GM18858 (cell line): ENCODE measurements around the gene SHROOM1.
"Not testable (repeated sequence)": the region's sequence is repeated elsewhere in the genome, so short reads cannot be mapped to it uniquely, and the experiment has no call there.

Experiments used
- ATAC-seq: cut with Tn5 transposase; IDR thresholded peaks from one replicate; pipeline ENCODE4 v1.9.1; 2021; ENCODE audit not compliant: unreplicated experiment

SHROOM1 gene

DNA sequence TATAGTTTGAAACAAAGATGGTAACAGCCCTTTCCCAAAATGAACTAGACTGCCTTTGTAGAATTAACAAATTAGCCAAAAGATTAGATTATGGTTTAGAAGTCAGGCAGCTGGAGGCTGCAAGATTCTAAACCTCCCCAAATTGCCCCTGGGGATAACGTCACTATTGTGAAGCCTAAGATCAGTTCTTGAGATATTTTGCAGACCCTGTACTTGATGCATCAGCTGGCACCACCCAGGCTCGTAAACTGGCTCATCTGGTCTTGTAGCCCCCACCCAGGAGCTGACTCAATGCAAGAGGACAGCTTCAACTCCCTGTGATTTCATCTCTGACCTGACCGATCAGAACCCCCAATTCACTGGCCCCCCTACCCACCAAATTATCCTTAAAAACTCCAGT lies 21.6 kb downstream of the SHROOM1 start:
- ATAC-seq, result no peak

DNA sequence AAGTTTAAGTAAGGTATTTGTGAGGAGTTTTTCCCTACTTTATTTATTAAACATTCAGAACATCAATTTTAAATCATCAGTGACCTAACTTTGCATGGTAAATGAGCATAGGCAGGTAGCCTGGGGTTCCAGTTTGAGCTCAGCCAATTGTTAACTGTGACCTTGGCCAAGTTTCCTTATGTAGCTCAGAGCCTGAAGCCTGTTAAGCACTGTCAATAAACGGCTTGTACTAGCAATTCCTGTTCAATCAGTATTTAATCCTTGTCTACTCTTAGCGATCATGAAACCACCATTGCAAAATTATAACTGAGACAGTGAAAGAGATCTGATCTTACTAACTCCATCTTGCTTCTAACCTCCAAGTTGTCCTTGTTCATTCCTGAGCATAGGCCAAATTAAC lies 22.0 kb downstream of the SHROOM1 start:
- no peak for ATAC-seq

DNA sequence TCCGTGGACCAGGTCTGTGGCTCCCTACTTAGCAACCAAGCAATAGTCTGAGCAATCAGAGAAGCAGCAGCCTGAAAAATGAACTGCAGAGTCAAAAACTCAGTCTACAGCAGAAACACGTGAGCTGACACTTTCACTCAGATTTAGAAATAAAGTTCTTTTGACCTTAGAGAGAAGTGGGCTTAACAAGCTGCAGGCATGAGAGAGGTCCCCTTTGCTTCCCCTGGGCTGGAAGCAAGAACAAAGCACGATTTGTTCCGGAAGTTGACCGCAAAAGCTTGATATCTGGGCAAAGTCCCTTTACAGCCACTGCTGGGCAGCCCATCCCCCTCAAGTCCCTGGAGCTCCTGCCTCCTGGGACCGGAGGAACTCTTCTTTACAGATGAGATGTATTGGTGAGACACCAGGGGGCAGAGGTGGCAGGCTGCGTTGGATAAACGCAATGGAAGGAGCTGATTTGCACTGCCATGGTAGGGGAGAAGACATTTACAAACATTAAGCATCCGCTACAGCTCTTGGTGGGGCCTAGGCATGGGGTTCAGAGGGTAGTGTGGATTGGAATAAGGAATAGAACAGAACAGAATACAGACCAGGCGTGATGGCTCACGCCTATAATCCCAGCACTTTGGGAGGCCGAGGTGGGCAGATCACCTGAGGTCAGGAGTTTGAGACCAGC lies 23.1 kb downstream of the SHROOM1 start:
- no peak for ATAC-seq

DNA sequence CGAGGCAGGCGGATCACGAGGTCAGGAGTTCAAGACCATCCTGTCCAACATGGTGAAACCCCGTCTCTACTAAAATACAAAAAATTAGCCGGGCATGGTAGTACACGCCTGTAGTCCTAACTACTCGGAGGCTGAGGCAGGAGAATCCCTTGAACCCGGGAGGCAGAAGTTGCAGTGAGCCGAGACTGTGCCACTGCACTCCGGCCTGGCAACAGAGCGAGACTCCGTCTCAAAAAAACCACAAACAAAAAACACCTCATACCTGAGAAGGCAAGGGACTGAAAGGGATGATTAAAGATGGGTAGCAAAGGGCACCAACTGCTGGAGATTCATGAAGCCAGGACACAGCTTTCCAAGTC lies 23.7 kb downstream of the SHROOM1 start:
- ATAC-seq, result not testable (repeated sequence)

DNA sequence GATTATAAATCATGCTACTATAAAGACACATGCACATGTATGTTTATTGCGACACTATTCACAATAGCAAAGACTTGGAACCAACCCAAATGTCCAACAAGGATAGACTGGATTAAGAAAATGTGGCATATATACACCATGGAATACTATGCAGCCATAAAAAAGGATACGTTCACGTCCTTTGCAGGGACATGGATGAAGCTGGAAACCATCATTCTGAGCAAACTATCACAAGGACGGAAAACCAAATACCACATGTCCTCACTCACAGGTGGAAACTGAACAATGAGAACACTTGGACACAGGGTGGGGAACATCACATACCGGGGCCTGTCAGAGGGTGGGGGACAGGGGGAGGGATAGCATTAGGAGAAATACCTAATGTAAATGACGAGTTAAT lies 24.6 kb downstream of the SHROOM1 start:
- not testable (repeated sequence) for ATAC-seq

DNA sequence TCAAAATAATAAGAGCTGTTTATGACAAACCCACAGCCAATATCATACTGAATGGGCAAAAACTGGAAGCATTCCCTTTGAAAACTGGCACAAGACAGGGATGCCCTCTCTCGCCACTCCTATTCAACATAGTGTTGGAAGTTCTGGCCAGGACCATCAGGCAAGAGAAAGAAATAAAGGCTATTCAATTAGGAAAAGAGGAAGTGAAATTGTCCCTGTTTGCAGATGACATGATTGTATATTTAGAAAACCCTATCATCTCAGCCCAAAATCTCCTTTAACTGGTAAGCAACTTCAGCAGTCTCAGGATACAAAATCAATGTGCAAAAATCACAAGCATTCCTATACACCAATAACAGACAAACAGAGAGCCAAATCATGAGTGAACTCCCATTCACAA lies 26.2 kb downstream of the SHROOM1 start:
- ATAC-seq, result not testable (repeated sequence)

DNA sequence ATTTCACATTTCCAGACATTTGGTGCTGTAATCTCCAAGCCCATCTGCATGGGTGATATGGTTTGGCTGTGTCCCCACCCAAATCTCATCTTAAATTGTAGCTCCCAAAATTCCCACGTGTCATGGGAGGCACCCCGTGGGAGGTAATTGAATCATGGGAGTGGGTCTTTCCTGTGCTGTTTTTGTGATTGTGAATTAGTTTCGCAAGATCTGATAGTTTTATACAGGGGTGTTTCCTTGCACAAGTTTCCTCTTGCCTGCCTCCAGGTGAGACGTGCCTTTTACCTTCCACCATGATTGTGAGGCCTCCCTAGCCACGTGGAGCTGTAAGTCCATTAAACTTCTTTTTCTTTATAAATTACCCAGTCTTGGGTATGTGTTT lies 27.8 kb downstream of the SHROOM1 start:
- not testable (repeated sequence) for ATAC-seq

DNA sequence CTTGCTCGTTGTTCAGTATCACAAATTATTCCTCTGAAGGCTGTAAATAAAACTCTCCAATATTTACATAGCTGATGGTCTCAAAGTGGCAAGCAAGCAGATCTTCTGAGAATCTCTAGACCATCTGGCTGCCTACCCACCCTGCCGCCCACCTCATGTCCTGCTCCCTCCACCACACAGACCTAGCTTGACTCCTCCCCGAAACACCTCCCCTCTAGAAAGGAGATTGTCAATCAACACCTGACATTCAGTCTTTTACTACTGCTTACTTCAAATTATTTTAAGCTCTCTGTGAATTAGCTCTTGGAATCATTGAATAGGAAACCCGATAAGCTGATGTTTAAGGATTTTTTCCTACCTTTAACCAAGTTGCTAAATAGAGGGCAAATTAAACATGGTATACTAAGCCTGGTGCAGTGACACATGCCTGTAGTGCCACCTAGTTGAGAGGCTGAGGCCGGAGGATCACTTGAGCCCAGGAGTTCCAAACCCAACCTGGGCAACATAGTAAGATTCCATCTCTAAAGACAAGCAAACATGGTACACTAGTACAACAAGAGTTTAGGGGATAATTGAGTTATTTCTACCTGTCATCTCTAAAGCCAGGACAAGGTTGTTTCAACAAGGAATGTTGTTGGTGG lies 28.3 kb downstream of the SHROOM1 start:
- no peak for ATAC-seq

DNA sequence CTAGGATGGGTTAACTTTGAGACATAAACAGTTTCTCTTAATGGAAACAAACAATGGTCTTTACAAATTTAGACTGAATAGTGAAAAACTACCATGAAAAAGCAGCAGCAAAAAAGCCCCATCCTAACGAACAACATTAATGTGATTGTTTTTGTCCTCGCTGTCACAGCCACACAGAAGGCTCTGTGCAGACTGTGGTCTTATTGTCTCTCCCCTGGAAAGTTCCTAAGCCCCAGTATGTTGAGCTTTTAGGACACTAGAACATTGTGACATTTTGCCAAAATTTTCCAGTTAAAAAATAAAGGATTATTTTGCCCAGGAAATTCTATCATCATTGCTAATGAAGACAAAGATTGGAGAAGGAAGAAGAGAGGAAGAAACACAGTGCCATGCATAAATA lies 29.9 kb downstream of the SHROOM1 start:
- no peak for ATAC-seq

DNA sequence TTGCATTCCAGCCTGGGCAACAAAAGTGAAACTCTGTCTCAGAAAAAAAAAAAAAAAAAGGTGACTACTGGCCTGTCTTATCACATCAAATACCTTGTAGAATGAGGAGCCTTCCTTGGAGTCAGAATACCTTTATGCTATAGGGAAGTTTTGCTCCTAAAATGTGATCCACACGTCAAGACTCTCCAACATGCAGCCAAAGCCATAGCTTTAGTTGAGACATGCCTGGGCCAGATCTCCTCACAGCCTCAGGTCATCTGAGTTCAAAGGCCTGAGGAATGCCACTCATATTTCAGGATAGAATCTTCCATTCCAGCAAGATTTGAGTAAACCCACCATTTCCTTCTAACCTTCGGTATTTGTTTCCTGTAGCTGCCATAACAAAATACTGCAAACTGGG lies 31.1 kb downstream of the SHROOM1 start:
- no peak for ATAC-seq

DNA sequence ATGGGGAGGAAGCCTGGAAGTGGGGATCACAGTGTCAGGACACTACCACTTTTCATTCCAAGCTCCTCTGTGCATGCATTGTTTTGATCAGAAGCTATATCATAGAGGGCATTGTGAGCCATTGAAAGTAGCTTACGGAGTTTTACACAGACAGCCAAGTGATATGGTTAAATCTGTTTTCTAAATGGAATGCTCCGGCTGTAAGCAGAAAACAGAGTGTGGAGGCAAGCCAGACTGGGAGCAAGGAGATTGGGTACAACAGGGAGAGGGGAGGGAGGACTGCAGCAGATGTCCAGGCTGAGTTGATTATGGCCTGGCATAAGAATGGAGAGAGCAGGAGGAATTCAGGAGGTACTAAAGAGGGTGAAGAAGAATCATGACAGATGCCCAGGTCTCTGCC lies 32.8 kb downstream of the SHROOM1 start:
- no peak for ATAC-seq

DNA sequence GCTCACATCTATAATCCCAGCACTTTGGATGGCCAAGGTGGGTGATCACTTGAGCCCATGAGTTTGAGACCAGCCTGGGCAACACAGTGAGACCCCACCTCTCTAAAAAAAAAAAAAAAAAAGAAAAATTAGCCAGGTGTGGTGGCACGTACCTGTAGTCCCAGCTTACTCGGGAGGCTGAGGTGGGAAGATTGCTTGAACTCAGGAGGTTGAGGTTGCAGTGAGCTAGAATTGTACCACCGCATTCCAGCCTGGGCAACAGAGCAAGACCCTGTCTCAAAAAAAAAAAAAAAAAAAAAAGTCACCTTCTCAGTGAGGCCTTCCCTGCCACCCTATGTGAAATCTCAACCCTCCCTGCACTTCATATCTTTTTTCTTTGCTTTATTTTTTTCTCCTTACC lies 39.4 kb downstream of the SHROOM1 start:
- ATAC-seq, result no peak

DNA sequence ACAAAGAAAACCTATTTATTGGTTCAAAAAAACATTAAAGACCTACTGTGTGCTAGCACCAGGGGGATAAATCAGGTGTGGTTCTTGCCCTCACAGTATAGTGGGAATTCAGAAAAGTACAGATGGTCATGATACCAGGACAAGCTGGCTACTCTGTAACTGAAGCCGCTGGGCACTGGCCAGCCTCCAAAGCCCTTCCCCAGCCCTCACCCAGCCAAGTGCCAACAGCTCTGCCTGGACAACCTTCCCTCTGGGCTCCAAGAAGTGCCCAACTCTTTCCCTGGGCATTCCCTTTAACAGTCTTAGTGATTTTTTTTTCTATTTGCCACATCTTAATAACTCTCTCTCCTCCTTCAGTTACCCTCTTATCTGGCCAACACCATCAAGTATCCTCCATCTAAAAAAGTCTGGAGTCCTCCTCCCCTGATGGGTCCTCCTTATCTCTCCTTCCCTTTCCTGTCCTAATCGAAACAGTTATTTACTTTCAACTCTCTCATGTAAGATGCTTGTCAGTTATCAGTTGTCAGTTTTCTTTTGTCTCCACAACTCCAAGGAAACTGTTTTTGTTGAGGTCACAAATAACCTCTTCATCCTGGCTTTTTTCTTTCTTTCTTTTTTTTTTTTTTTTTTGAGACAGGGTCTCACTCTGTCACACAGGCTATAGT lies 40.1 kb downstream of the SHROOM1 start:
- ATAC-seq, result no peak

DNA sequence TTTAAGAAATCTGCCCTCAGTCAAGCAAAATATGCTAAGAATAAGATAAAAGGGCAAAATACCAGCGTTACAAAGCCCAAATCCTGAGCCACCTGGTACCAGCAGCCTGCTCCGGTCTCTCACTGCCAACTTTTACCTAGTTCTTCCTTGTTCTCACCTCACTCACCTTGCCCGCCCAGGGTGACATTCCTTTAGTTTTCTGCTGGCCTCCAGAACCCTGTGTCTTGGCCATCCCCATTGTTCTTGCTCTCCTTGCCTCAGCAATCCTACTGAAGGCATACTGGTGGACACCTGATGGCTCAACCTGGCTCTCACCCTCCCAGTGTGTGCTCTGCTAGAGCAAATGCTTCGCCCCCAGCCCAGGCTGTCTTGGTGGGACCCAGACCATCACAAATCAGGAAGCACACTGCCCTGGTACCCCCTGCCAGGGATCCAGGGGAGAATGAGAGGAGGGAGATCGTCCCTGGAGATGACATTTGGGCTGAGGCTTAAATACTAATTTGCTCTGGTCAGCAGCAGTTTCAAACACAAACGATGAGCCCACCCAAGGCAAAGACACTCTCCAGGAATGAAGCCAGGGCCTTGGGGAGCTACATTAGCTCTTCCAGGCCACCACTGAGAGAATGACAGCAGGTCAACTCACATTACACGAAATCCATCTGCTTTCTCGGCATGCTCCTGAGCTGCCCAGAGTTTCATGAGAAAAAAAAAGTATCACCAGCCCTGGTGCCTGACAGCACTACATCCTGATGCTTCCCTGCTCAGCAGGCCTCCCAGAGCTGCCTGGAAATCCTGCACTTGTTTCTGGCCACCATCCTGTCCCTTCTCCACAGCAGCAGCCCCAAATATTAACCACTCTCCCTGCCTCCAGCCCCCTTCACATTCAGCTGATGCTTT lies 41.2 kb downstream of the SHROOM1 start:
- no peak for ATAC-seq

DNA sequence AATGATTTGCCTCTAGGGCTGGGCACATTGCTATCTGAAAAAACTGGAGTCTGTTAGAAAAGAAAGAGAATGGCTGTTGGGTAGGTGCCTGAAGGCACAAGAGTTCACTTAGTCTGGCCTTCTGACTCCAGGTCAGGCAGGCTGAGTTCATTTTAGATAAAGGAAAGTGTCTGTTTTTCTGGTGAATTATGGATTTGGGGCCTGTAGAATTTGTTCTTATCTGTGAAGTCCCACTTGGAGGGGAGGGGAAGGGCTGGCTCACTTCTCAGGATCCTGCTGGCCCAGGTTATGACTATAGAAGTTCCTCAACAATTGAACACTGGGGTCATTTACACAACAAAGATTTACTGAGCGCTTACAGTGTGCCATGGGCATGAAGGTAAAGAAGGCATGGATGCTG lies 41.9 kb downstream of the SHROOM1 start:
- ATAC-seq, result no peak

DNA sequence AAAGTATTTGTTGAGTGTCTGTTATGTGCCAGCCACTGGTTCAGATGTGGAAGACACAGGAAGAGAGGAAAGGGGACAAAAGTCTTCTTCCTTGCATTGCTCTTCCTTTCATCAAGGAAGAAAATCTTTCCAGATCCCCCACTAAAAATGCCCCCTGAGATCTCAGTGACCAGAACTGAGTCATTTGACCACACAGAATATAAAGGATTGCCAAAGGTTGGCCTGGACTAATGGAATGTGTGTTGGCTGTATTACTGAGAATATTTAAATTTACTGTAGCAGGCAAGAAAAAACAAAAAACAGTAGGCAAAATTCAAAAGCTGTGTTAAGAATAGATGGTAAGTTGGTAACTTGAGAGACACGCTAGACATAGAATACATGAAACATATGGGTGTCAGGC lies 43.4 kb downstream of the SHROOM1 start:
- no peak for ATAC-seq

DNA sequence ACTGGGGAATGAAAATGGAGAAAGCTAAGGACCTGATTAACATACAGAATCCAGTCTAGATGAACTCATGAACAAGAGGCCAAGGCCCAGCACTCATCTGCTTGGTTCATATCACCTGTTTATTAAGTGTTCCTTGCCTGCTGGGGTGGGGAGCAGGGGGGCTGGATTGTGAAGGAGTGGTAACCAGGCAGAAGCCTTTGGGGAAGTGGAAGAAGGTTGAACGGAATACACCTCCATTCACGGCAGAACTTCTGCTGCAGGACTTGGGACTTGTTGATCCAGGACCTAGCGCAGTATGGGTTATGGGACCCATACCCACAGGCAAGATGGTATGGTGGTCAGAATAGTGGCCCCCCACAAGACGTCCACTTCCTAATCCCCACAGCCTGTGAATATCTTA lies 44.6 kb downstream of the SHROOM1 start:
- ATAC-seq, result no peak

DNA sequence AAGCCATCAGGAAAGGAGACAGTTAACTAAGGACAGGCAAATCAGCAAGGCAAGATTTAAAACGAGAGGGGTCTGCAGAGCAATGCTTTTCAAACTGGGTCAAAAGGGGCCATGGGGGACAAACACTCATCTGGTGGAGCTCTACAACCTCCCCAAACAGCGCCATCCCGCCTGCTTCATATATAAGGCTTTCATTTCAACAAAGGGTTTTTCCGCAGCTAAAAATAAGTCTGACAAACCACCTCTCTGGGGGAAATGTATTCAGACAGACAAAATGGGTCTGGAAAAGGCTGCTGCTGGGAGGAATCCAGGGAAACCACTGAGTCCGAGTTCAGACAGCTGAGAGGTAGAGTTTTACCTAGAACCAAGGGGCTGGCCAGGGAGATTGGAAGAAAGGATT lies 45.1 kb downstream of the SHROOM1 start:
- no peak for ATAC-seq

DNA sequence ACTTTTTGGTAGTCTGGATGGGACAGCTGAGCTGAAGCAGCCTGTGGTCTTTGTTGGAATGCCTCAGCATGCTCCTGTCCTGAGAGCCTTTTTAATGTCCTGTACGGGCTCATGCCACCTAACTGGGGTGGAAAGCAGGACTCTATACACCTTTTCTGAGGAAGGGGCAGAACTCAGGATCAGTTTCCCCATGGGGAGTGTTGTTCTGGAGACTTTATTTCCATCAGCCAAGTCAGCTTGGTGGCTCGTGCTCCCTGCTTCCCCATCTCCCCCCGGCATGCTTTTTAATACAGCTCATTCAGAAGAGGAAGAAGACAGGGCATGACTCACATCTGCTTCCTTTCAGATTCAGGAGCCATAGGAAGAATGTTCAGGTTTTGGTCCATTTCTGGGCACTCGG lies 48.3 kb downstream of the SHROOM1 start:
- ATAC-seq, result no peak

DNA sequence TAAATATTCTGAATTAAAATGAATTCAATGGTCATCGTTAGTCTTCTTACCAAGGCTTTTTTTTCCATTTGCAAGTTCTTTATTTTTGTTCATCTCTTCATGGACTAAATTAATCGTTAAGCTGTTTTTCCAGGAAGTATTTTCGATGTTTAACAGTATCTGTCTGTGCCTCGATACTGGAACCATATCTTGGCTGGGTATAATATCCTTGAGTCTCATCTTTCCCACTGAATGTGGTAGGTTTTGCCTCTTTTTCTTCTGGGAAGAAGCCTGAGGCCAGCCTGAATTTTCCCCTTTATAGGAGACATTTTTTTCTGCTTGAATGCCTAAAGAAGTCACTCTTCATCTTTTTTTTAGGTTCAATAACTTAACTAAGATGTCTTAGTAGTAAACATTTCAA lies 49.4 kb downstream of the SHROOM1 start:
- no peak for ATAC-seq

DNA sequence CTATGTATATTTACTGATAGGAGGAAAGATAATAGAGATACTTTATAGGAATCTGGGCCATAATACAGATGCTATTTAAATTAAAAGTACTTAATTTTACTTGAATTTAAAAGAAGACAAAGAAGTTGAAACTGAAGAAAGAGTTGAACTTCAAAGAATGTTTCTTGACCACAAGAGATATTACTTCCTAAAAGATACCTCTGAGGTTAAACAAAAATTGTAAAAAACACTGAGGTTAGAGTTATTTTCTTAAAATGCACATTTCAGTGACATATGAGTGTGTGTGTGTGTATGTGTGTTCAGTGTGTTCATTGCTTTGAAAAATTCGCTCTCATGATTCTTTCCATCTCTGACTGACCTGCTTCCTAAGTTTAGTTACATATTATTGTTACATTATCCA lies 49.9 kb downstream of the SHROOM1 start:
- ATAC-seq, result no peak

DNA sequence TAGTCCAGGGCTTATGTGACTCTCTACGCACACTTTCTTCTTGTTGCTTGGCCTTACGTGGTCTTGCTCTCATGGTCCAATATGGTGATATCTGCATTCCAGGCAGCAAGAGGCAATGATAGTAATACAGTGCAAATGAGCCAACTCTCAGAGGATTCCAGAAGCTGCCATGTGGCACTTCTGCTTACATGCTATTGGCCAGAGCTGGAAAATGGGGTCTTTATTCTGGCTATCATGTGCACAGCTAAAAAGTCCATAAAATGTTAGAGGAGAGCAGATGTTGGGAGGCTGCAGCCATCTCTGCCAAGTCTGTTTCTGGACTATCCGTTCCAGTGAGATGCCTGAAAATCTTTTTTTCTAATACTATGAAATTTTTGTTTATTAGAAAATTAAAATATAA lies 50.5 kb downstream of the SHROOM1 start:
- no peak for ATAC-seq
